Hepatocyte (in vitro differentiated cells): ENCODE measurements around the gene TAF7. TPM values are rescaled to one million over a fixed set of nuclear protein-coding genes. Genes with fewer than 3 reads are reported as not detected.

Experiments
- DNase-seq: peaks from one replicate; pipeline ENCODE4 v3.0.0-alpha.2; 2016; ENCODE audit warnings: low spot score
- H2AFZ ChIP-seq: fragments of 200-600 bp; sonication (generic); 2 replicates; pipeline ENCODE4 v1.6.0; 2016; ENCODE audit warnings: antibody characterized with exemption, mild to moderate bottlenecking
- H3K27ac ChIP-seq: fragments of 200-600 bp; sonication (generic); 2 replicates; pipeline ENCODE4 v1.5.1; 2016; ENCODE audit warnings: mild to moderate bottlenecking
- H3K27me3 ChIP-seq: fragments of 200-600 bp; sonication (generic); 2 replicates; pipeline ENCODE4 v1.6.1; 2016
- H3K36me3 ChIP-seq: fragments of 200-600 bp; sonication (generic); replicated peaks from 2 replicates; pipeline ENCODE4 v1.5.1; 2016; ENCODE audit warnings: low read depth; ENCODE audit not compliant: insufficient read depth
- H3K4me1 ChIP-seq: fragments of 200-600 bp; sonication (generic); 2 replicates; pipeline ENCODE4 v1.5.1; 2016; ENCODE audit warnings: mild to moderate bottlenecking, moderate library complexity; ENCODE audit not compliant: insufficient read depth
- H3K4me2 ChIP-seq: fragments of 200-600 bp; sonication (generic); 2 replicates; pipeline ENCODE4 v1.6.0; 2016
- H3K4me3 ChIP-seq: fragments of 200-600 bp; sonication (generic); 2 replicates; pipeline ENCODE4 v1.5.1; 2016; ENCODE audit warnings: mild to moderate bottlenecking
- H3K79me2 ChIP-seq: fragments of 200-600 bp; sonication (generic); 2 replicates; pipeline ENCODE4 v1.6.0; 2017; ENCODE audit warnings: mild to moderate bottlenecking
- H3K9me2 ChIP-seq: fragments of 200-600 bp; sonication (generic); replicated peaks from 2 replicates; pipeline ENCODE4 v1.6.0; 2017; ENCODE audit warnings: mild to moderate bottlenecking; ENCODE audit not compliant: insufficient read depth
- H3K9me3 ChIP-seq: fragments of 200-600 bp; sonication (generic); 2 replicates; pipeline ENCODE4 v1.5.1; 2016; ENCODE audit warnings: low read depth, mild to moderate bottlenecking
- H4K20me1 ChIP-seq: fragments of 200-600 bp; sonication (generic); 2 replicates; pipeline ENCODE4 v1.6.0; 2016; ENCODE audit warnings: mild to moderate bottlenecking; ENCODE audit not compliant: insufficient read depth, poor library complexity, severe bottlenecking
- EZH2 ChIP-seq: fragments of 200-600 bp; sonication (generic); IDR thresholded peaks from 2 replicates; pipeline ENCODE4 v1.6.1; 2016; ENCODE audit warnings: antibody characterized with exemption, mild to moderate bottlenecking, borderline replicate concordance
- EZH2phosphoT487 ChIP-seq: fragments of 200-600 bp; sonication (generic); IDR thresholded peaks from one replicate; pipeline ENCODE4 v1.6.1; 2018; ENCODE audit warnings: antibody characterized with exemption, mild to moderate bottlenecking, low read depth, moderate library complexity; ENCODE audit not compliant: unreplicated experiment, severe bottlenecking
- WGBS: methylation state at CpG from one replicate; pipeline ENCODE4 v1.1.6; 2016; ENCODE audit warnings: low lambda C conversion rate; ENCODE audit errors: missing lambda C conversion rate; 5-methylcytosine and 5-hydroxymethylcytosine counted together
- polyA plus RNA-seq: library from polyadenylated mRNA; unstranded; fragments of >200 nt; fragmentation: Nextera tagmentation; extraction: Ambion mirVana; gene quantifications from 2 replicates; pipeline ENCODE4 v1.2.1, GENCODE V29; 2016
- total RNA-seq: library from RNA; depleted of rRNA; stranded (reverse); fragments of >200 nt; gene quantifications from 2 replicates; pipeline ENCODE4 v1.2.3, GENCODE V29; 2014
- TF ChIP-seq, protein P1 (sequence below): fragments of 200-600 bp; sonication (generic); IDR thresholded peaks from 2 replicates; pipeline ENCODE4 v1.5.1; 2016; ENCODE audit warnings: antibody characterized with exemption, mild to moderate bottlenecking; ENCODE audit not compliant: poor library complexity

Gene TAF7
- total and polyA plus RNA-seq, 2 experiments from 2014 or later, result 85.2 to 103 TPM

DNA sequence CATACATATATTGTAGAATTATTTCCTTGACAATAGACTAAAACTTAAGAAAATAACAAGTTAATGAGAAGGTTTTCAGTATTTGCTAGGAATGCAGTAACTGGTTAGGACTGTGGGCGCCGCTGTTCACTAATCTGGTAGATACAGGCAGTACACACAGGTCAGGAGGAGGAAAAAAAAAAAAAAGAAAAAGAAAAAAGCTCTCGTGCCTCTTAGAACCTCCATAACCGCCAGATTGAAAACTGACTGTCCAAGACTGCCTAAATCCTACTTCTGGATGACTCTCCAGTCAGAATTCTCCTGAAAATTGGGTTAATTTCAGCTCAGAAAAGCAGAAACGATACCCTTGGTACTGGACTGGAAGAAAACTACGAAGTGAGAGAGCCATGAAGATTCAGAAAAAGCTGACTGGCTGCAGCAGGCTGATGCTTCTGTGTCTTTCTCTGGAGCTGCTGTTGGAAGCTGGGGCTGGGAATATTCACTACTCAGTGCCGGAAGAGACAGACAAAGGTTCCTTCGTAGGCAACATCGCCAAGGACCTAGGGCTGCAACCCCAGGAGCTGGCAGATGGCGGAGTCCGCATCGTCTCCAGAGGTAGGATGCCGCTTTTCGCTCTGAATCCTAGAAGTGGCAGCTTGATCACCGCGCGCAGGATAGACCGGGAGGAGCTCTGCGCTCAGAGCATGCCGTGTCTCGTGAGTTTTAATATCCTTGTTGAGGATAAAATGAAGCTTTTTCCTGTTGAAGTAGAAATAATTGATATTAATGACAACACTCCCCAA lies 9.9 kb upstream of the TAF7 start, which contains the start of gene PCDHGA1:
Gene PCDHGA1 (plus strand): TSS at position 216 of the 782 bp plus-strand sequence.
- Histone ChIP-seq H3K36me3 (no peaks in the 10 kb centered on the region), H4K20me1 (no peaks in the 10 kb centered on the region), H3K9me3 (peaks cover 3% of the 10 kb centered on the region), H3K4me3 (no peak within 1 kb of the TSS), H3K27ac (no peak within 1 kb of the TSS), H3K4me1 (no peaks in the 10 kb centered on the region), H3K27me3 (no peaks in the 10 kb centered on the region), H3K9me2 (no peaks in the 10 kb centered on the region), H2AFZ (no peak within 1 kb of the TSS), H3K79me2 (no peaks in the 10 kb centered on the region), H3K4me2 (no peak within 1 kb of the TSS)
- TF ChIP-seq EZH2phosphoT487, result no peak
- TF ChIP-seq, protein P1, sequence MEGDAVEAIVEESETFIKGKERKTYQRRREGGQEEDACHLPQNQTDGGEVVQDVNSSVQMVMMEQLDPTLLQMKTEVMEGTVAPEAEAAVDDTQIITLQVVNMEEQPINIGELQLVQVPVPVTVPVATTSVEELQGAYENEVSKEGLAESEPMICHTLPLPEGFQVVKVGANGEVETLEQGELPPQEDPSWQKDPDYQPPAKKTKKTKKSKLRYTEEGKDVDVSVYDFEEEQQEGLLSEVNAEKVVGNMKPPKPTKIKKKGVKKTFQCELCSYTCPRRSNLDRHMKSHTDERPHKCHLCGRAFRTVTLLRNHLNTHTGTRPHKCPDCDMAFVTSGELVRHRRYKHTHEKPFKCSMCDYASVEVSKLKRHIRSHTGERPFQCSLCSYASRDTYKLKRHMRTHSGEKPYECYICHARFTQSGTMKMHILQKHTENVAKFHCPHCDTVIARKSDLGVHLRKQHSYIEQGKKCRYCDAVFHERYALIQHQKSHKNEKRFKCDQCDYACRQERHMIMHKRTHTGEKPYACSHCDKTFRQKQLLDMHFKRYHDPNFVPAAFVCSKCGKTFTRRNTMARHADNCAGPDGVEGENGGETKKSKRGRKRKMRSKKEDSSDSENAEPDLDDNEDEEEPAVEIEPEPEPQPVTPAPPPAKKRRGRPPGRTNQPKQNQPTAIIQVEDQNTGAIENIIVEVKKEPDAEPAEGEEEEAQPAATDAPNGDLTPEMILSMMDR, result no peak
- no peak for TF ChIP-seq EZH2
- 88% methylated on average over 21 of the region's 21 CpGs for WGBS
- no peak for DNase-seq

DNA sequence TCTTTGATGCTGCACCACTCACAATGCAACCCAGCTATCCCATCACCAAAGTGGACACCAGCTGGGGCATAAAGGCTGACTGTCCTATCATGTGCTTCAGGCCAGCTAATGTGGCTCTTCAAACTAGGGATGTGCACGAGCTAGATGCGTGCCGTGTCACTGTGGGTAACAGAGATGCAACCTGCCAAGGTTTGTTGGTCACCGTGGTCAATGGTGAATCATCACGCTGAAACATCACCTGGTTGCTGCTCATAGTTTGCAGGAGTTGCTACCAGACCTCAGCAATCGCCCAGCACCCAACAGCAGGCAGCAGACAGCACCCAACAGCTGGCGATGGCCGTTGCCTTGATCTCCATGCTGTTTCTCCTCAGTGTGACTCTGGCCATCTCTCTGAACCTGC lies 7.6 kb upstream of the TAF7 start:
- no peaks in the 10 kb centered on the region for H4K20me1 ChIP-seq
- H3K27me3 ChIP-seq, result no peaks in the 10 kb centered on the region
- no peak overlapping the region for H3K4me2 ChIP-seq
- no peak for DNase-seq
- no peak overlapping the region for H3K4me3 ChIP-seq
- H3K4me1 ChIP-seq, result no peaks in the 10 kb centered on the region
- no peaks in the 10 kb centered on the region for H3K9me2 ChIP-seq
- no peak overlapping the region for H3K27ac ChIP-seq
- no peaks in the 10 kb centered on the region for H3K36me3 ChIP-seq
- H3K9me3 ChIP-seq, result peaks cover 3% of the 10 kb centered on the region
- WGBS, result 89% methylated on average over 8 of the region's 8 CpGs
- TF ChIP-seq EZH2phosphoT487, result no peak
- TF ChIP-seq, protein P1, result no peak
- TF ChIP-seq EZH2, result no peak
- H2AFZ ChIP-seq, result no peak overlapping the region
- H3K79me2 ChIP-seq, result no peaks in the 10 kb centered on the region

DNA sequence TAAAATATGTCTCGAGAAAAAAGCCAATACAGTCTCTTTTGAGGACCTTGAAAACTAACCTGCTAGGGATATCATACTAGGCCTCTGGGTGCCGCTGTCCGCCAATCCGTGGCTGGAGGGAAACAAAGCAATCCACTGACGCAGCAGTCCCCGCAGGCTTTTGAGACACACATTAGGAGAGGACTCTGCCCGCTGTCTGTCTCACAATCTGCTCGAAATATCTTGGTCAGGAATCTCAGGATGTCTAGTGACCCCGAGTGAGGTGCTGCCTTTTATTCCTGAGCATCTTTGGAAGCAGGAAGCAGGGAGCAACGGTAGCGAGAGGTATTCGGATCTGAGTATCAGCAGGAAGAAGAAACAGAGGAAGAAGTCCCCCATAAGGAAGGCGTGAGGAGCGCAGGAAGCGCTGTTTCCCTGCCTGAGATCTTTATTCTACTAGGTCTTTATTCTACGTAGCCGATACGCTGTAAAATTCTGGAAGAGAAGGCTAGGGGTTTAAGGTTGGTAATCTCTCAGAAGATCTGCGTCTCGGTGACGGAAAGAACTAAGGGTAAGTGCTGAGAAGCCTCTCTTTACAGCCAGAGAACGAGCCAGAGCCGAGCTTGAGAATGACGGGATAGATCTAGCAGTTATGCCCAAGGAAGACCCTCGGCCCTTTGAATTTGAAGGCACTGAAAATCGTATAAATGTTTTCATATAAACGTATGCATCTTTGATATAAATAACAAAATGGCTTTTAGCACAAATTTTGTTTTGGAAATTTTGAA lies 5.7 kb upstream of the TAF7 start:
- Histone ChIP-seq H3K9me2 (no peaks in the 10 kb centered on the region), H3K4me3 (no peak overlapping the region), H2AFZ (no peak overlapping the region), H3K4me2 (no peak overlapping the region), H4K20me1 (no peaks in the 10 kb centered on the region), H3K4me1 (no peaks in the 10 kb centered on the region), H3K27me3 (no peaks in the 10 kb centered on the region), H3K27ac (no peak overlapping the region), H3K36me3 (no peaks in the 10 kb centered on the region), H3K9me3 (peaks cover 11% of the 10 kb centered on the region), H3K79me2 (no peaks in the 10 kb centered on the region)
- TF ChIP-seq, protein P1, result peak; percentile 9
- no peak for TF ChIP-seq EZH2phosphoT487
- peak; percentile 11 for DNase-seq
- WGBS, result 52% methylated on average over 27 of the region's 27 CpGs
